Forelimb muscle (tissue), 1 donor: ENCODE data around the gene MAK. TPM values are rescaled to one million over a fixed set of nuclear protein-coding genes. Genes with fewer than 3 reads are reported as not detected.
"Not testable (repeated sequence)": the region's sequence is repeated elsewhere in the genome, so short reads cannot be mapped to it uniquely, and the experiment has no call there.

ENCODE experiments used
- DNase-seq: peaks from one replicate; pipeline ENCODE4 v3.0.0-alpha.2; 2013; ENCODE audit warnings: low read depth
- polyA plus RNA-seq: library from polyadenylated mRNA; unstranded; fragments of 120-200 nt; gene quantifications from one replicate; pipeline ENCODE4 v1.2.1, GENCODE V29; 2013; ENCODE audit not compliant: insufficient read length

Gene MAK
- polyA plus RNA-seq, 1 donor: 0.51 TPM

GRCh38 chr6:10725044-10725443, 113.3 kb downstream of the MAK start:
- DNase-seq: no peak

DNA sequence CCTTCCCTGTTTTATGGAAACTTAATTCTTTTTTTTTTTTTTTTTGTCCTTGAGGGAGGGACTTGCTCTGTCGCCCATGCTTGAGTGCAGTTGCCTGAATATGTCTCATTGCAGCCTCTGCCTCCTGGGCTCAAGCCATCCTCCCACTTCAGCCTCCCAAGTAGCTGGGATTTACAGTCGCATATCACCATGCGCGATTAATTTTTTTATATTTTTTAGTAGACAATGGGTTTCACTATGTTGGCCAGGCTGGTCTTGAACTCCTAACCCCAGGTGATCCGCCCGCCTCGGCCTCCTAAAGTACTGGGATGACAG, 114.8 kb downstream of the MAK start:
- DNase-seq: no peak

DNA sequence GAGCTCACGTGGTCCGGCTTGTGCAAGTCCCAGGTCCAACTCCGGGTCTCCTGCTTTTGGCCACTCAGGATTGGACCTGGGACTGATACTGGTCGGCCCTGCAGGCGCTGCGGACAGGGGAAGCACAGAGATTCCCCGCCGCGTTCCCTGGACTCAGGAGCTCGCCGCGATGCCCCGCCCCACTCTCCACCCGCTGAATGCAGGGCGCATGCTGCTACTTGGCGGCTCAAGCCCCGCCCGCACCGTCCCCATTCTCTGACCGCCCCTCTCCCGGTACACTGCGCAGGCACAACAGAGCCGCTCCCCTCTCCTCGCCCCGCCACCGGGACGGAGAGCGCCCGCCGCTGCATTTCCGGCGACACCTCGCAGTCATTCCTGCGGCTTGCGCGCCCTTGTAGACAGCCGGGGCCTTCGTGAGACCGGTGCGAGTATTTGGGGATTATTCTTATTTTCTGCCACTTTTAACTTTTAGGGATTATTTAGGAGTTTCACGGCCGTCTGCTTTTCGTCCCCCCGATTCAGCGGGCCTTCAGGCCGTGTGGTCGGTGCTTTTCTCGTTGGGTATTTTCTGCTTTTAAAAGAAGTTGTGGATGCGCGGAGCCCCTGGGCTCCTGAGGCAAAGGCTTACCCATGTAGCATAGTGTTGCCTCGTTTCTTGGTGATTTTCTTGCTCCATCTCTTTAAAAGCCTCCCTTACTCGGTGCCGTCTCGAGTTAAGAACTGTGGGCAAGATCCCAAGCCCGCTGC, 115.3 kb downstream of the MAK start, which contains the start of gene TMEM14C:
Gene TMEM14C, plus strand, starts transcription at position 251 of the 747 bp plus-strand sequence. CDS start 1,544 bp downstream, outside the sequence.
- DNase-seq: peak; percentile 94

- no peak for DNase-seq
Measured at GRCh38 chr6:10722570-10722819, 115.8 kb downstream of the MAK start.

GRCh38 chr6:10721850-10722569, 116.3 kb downstream of the MAK start:
- no peak for DNase-seq

DNA sequence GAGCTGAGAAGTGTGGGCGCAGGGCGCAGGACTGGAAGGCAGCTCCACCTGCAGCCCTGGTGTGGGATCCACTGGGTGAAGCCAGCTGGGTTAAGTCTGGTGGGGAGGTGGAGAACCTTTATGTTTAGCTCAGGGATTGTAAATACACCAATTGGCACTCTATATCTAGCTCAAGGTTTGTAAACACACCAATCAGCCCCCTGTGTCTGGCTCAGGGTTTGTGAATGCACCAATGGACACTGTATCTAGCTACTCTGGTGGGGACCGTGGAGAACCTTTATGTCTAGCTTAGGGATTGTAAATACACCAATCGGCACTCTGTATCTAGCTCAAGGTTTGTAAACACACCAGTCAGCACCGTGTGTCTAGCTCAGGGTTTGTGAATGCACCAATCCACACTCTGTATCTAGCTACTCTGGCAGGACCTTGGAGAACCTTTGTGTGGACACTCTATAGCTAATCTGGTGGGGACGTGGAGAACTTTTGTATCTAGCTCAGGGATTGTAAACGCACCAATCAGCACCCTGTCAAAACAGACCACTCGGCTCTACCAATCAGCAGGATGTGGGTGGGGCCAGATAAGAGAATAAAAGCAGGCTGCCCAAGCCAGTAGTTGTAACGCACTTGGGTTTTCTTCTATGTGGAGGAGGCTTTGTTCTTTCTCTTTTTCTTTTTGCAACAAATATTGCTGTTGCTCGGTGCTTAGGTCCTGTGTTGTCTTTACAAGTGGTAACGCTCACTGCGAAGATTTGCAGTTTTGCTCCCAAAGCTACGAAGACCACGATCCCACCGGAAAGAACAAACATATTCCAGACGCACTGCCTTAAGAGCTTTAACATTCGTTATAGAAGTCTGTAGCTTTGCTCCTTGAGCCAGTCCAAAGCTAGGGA, 117.1 kb downstream of the MAK start:
- DNase-seq: not testable (repeated sequence)

DNA sequence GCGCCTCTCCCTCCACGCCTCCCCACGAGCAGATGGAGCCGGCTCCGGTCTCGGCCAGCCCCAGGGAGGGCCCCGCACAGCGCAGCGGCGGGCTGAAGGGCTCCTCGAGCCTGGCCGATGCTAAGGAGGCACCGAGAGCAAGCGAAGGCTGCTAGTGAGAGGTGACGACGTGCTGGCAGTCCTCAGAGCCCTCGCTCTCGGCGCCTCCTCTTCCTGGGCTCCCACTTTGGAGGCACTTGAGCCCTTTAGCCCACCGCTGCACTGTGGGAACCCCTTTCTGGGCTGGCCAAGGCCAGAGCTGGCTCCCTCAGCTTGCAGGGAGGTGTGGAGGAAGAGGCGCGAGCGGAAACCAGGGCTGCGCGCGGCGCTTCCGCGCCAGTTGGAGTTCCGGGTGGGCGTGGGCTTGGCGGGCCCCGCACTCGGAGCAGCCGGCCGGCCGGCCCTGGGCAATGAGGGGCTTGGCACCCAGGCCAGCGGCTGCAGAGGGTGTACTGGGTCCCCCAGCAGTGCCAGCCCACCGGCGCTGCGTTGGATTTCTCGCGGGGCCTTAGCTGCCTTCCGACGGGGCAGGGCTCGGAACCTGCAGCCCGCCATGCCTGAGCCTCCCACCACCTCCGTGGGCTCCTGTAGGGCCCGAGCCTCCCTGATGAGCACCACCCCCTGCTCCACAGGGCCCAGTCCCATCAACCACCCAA, 117.9 kb downstream of the MAK start:
- DNase-seq: no peak

DNA sequence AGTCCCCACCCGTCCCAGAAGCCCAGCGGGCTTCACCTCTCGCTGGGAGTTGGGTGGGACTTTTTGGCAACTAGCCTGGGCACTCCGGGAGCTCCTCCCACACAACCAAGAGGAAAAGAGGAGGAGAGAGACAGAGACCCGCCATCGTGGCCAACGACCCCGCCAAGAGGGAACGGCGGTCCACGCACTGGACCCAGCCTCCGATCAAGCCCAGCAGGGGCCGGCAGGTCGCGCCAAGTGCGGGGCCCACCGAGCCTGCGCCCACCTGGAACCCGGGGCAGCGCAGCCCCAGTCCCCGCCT, 118.4 kb downstream of the MAK start:
- DNase-seq: no peak

GRCh38 chr6:10719296-10719963, 118.9 kb downstream of the MAK start:
- DNase-seq: no peak

- DNase-seq: no peak
Measured at GRCh38 chr6:10713962-10714361, 124.4 kb downstream of the MAK start.

Other genes with a start within 250 kb of the MAK start
- 0.94 TPM for gene C6orf52, start 143.9 kb downstream of the MAK start, polyA plus RNA-seq
- 15.8 TPM for gene PAK1IP1, start 143.6 kb downstream of the MAK start, polyA plus RNA-seq
- 96.1 TPM for gene TMEM14C, start 115.5 kb downstream of the MAK start, polyA plus RNA-seq
- gene TMEM14B, start 90.7 kb downstream of the MAK start, polyA plus RNA-seq: 69.0 TPM
- gene GCM2, start 43.5 kb upstream of the MAK start, polyA plus RNA-seq: not detected
- 1.3 TPM for gene SYCP2L, start 48.5 kb upstream of the MAK start, polyA plus RNA-seq
- gene ELOVL2, start 205.8 kb upstream of the MAK start, polyA plus RNA-seq: 1.9 TPM